Spleen (tissue), 11 donors: ENCODE measurements around the gene TFF1. TPM values are rescaled to one million over a fixed set of nuclear protein-coding genes. Genes with fewer than 3 reads are reported as not detected.

Experiments
- DNase-seq: peaks from one replicate; pipeline ENCODE4 v3.0.0-alpha.2; 2020
- H3K27ac ChIP-seq, 8 donors: fragments of 200-600 bp; sonication (generic) in 7 of 8; 1 replicate in 4 of 8; 2 replicates in 4 of 8; pipeline versions ENCODE4 v1.5.0 to v1.8.0; 2016 to 2021; ENCODE audit warnings: inconsistent platforms in 4 of 8, mild to moderate bottlenecking in 4 of 8, moderate library complexity in 1 of 8
- H3K27me3 ChIP-seq, 7 donors: fragments of 200-600 bp; sonication (generic) in 6 of 7; replicated peaks in 1 of 7; 1 replicate in 4 of 7; 2 replicates in 3 of 7; pipeline versions ENCODE4 v1.5.0 to v1.8.0; 2016 to 2021; ENCODE audit warnings: inconsistent platforms in 3 of 7, mild to moderate bottlenecking in 1 of 7
- H3K36me3 ChIP-seq, 6 donors: fragments of 200-600 bp; sonication (generic) in 5 of 6; 1 replicate in 4 of 6; 2 replicates in 2 of 6; pipeline versions ENCODE4 v1.5.0 to v1.8.0; 2016 to 2021; ENCODE audit warnings: inconsistent platforms in 2 of 6
- H3K4me1 ChIP-seq, 6 donors: fragments of 200-600 bp; sonication (generic) in 5 of 6; 1 replicate in 3 of 6; 2 replicates in 3 of 6; pipeline versions ENCODE4 v1.5.0 to v1.8.0; 2016 to 2021; ENCODE audit warnings: inconsistent platforms in 3 of 6
- H3K4me3 ChIP-seq, 8 donors: fragments of 200-600 bp; sonication (generic) in 7 of 8; 1 replicate in 4 of 8; 2 replicates in 4 of 8; pipeline versions ENCODE4 v1.5.0 to v1.8.0; 2016 to 2021; ENCODE audit warnings: inconsistent platforms in 4 of 8, mild to moderate bottlenecking in 4 of 8, moderate library complexity in 2 of 8
- H3K9me3 ChIP-seq, 8 donors: fragments of 200-600 bp; sonication (generic) in 7 of 8; 1 replicate in 4 of 8; 2 replicates in 4 of 8; pipeline versions ENCODE4 v1.5.0 to v1.8.0; 2016 to 2021; ENCODE audit warnings: inconsistent platforms in 4 of 8
- CTCF ChIP-seq, 11 experiments: fragments of 200-600 bp in 7 of 11; fragments of 450-650 bp in 4 of 11; sonication (generic) in 4 of 11; IDR thresholded peaks in 8 of 11; conservative IDR thresholded peaks in 3 of 11; 1 replicate in 7 of 11; 2 replicates in 4 of 11; pipeline versions ENCODE4 v1.4.0 to v1.8.0; 2016 to 2021; ENCODE audit warnings: antibody characterized with exemption in 11 of 11, inconsistent platforms in 4 of 11, mild to moderate bottlenecking in 1 of 11
- POLR2A ChIP-seq, 3 donors: fragments of 450-650 bp; IDR thresholded peaks; one replicate each; pipeline ENCODE4 v1.5.1; 2017; ENCODE audit warnings: antibody characterized with exemption in 3 of 3, mild to moderate bottlenecking in 1 of 3
- POLR2AphosphoS5 ChIP-seq, 3 donors: sonication (generic); formaldehyde crosslinking; IDR thresholded peaks; one replicate each; pipeline ENCODE4 v1.5.1; 2017; ENCODE audit warnings: antibody characterized with exemption in 3 of 3
- WGBS, 5 donors: extraction: QIAGEN DNeasy Blood & Tissue Kit in 3 of 5; methylation state at CpG; one replicate each; pipeline versions ENCODE4 v1.1.5 to v1.1.7; 2013 to 2018; 5-methylcytosine and 5-hydroxymethylcytosine counted together
- intact Hi-C: fragments of 100-400 bp; cut with DNase I; formaldehyde crosslinking; loops from one replicate; pipeline ENCODE4 v1.15.0; 2023; ENCODE audit warnings: low total_unique reads
- polyA plus RNA-seq, 3 donors: library from polyadenylated mRNA; stranded (reverse); fragments of 200-250 nt; gene quantifications; one replicate each; pipeline ENCODE4 v1.2.1, GENCODE V29; 2013
- total RNA-seq, 7 donors: library from RNA; depleted of rRNA in 3 of 7; stranded (reverse); fragments of >200 nt in 3 of 7; fragmentation: NEBNext Ultra II Directional in 4 of 7; extraction: Animal tissue kit (Norgen Biotek cat#: 25700) in 4 of 7; gene quantifications; one replicate each; pipeline versions ENCODE4 v1.1.0 to v1.2.1, GENCODE V29; 2016 to 2021
- donor health status: healthy with polysubstance abuse.
- donor health status: DM: no; HTN: no; CAD: no; lungs with moderate emphysema.
- donor health status: DM: no; HTN: no; CAD: no.
- donor health status: Bipolar disorder and iron deficiency.
- donor health status: healthy.
- donor health status: DM: no; HTN: no; CAD: no.
- donor health status: DM: yes; HTN: yes; CAD: no.

The TFF1 gene
- total and polyA plus RNA-seq, 10 donors = not detected

GRCh38 chr21:42363312-42363711 lies 3.0 kb downstream of the TFF1 start:
- Histone ChIP-seq H3K27me3 (peaks cover 0 to 66% (median 0%) of the 10 kb centered on the region in 7 donors), H3K4me1 (no peaks in the 10 kb centered on the region), H3K9me3 (peaks cover 0 to 8% (median 5%) of the 10 kb centered on the region in 8 donors), H3K36me3 (no peaks in the 10 kb centered on the region), H3K4me3 (no peak overlapping the region), H3K27ac (no peak overlapping the region)
- TF ChIP-seq POLR2A (IDR thresholded peaks at IDR 0.05) (no peak), CTCF (IDR thresholded peaks at IDR 0.05 in 8 of 11, conservative IDR thresholded peaks at IDR 0.05 in 3 of 11) (no peak), POLR2AphosphoS5 (IDR thresholded peaks at IDR 0.05) (no peak)
- 48 to 55% (median 50%) methylated on average over 8 of the region's 8 CpGs for WGBS, 5 donors
- intact Hi-C loops = no loop called here
- no peak for DNase-seq

- Histone ChIP-seq H3K4me1 (no peaks in the 10 kb centered on the region), H3K27me3 (peaks cover 0 to 70% (median 0%) of the 10 kb centered on the region in 7 donors), H3K27ac (no peak overlapping the region), H3K36me3 (no peaks in the 10 kb centered on the region), H3K9me3 (peaks cover 0 to 8% (median 5%) of the 10 kb centered on the region in 8 donors), H3K4me3 (no peak overlapping the region)
- WGBS, 5 donors = 57 to 73% (median 62%) methylated on average over 9 of the region's 9 CpGs
- TF ChIP-seq POLR2AphosphoS5 (IDR thresholded peaks at IDR 0.05) (no peak), CTCF (IDR thresholded peaks at IDR 0.05 in 8 of 11, conservative IDR thresholded peaks at IDR 0.05 in 3 of 11) (no peak), POLR2A (IDR thresholded peaks at IDR 0.05) (no peak)
- intact Hi-C loops = no loop called here
- DNase-seq = no peak
These were observed 3.6 kb downstream of the TFF1 start for GRCh38 chr21:42362700-42363099.

- Histone ChIP-seq H3K4me1 (no peaks in the 10 kb centered on the region), H3K4me3 (no peak overlapping the region), H3K36me3 (no peaks in the 10 kb centered on the region), H3K9me3 (peaks cover 0 to 10% (median 7%) of the 10 kb centered on the region in 8 donors), H3K27me3 (peaks cover 0 to 71% (median 0%) of the 10 kb centered on the region in 7 donors), H3K27ac (no peak overlapping the region)
- no peak for DNase-seq
- TF ChIP-seq CTCF (IDR thresholded peaks at IDR 0.05 in 8 of 11, conservative IDR thresholded peaks at IDR 0.05 in 3 of 11) = no peak
- intact Hi-C loops = no loop called here
- 77 to 89% (median 84%) methylated on average over 12 of the region's 12 CpGs for WGBS, 5 donors
These were observed 4.1 kb downstream of the TFF1 start for GRCh38 chr21:42362198-42362597.

- H3K4me3 ChIP-seq = no peak overlapping the region
- TF ChIP-seq POLR2A (IDR thresholded peaks at IDR 0.05) (no peak), POLR2AphosphoS5 (IDR thresholded peaks at IDR 0.05) (no peak), CTCF (IDR thresholded peaks at IDR 0.05 in 8 of 11, conservative IDR thresholded peaks at IDR 0.05 in 3 of 11) (no peak)
- DNase-seq = peak; percentile 27
- intact Hi-C loops = no loop called here
- WGBS, 5 donors = 48 to 68% (median 57%) methylated on average over 7 of the region's 7 CpGs
- H3K9me3 ChIP-seq = peaks cover 0 to 17% (median 12%) of the 10 kb centered on the region in 8 donors
- H3K36me3 ChIP-seq = no peaks in the 10 kb centered on the region
- no peaks in the 10 kb centered on the region for H3K4me1 ChIP-seq
- H3K27ac ChIP-seq = no peak overlapping the region
- H3K27me3 ChIP-seq = peaks cover 0 to 77% (median 0%) of the 10 kb centered on the region in 7 donors
These were observed 5.0 kb downstream of the TFF1 start for GRCh38 chr21:42361286-42361685.
